ENCODE measurements around the gene FBXO8. TPM values are rescaled to one million over a fixed set of nuclear protein-coding genes. Genes with fewer than 3 reads are reported as not detected.

Gene FBXO8
- total RNA-seq, 4 donors from 2014 or later = 9.7 to 17.9 (median 15.8) TPM

DNA sequence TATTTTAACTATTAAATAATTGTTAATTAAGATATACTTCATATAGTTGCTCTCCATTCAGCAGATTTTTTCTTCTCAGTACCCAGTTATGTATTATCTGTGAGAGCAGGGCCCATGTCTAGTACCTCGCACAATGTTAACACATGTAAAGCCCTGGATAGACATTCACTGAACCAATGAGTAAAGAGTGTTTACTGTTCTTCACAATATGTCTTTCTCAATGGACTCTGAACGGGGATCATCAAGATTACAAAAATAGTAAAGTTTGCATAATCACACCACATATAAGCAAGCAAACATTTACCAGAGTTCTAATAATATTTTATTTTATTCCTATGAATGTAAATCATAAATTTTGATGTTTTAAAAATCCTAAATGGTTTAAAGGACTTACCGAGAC, 47.1 kb downstream of the FBXO8 start:
- peaks cover 0 to 25% of the 10 kb centered on the region in 2 donors for H3K36me3 ChIP-seq
- H3K4me3 ChIP-seq = no peak overlapping the region
- intact Hi-C loops (cut with DNase I; ENCODE audit: low total_unique reads) (no loop called here), in situ Hi-C loops (cut with MboI; ENCODE audit: low sequenced_read_pairs in 4 of 4) (no loop called here)
- ATAC-seq (no peak), DNase-seq (no peak)
- no peaks in the 10 kb centered on the region for H3K4me1 ChIP-seq
- TF ChIP-seq, protein P1, sequence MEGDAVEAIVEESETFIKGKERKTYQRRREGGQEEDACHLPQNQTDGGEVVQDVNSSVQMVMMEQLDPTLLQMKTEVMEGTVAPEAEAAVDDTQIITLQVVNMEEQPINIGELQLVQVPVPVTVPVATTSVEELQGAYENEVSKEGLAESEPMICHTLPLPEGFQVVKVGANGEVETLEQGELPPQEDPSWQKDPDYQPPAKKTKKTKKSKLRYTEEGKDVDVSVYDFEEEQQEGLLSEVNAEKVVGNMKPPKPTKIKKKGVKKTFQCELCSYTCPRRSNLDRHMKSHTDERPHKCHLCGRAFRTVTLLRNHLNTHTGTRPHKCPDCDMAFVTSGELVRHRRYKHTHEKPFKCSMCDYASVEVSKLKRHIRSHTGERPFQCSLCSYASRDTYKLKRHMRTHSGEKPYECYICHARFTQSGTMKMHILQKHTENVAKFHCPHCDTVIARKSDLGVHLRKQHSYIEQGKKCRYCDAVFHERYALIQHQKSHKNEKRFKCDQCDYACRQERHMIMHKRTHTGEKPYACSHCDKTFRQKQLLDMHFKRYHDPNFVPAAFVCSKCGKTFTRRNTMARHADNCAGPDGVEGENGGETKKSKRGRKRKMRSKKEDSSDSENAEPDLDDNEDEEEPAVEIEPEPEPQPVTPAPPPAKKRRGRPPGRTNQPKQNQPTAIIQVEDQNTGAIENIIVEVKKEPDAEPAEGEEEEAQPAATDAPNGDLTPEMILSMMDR (IDR thresholded peaks at IDR 0.05 in 4 of 5, conservative IDR thresholded peaks at IDR 0.05 in 1 of 5) = no peak
- no peak for TF ChIP-seq POLR2A (IDR thresholded peaks at IDR 0.05)
- no peaks in the 10 kb centered on the region for H3K9me3 ChIP-seq
- H3K27me3 ChIP-seq = no peaks in the 10 kb centered on the region
- H3K27ac ChIP-seq = no peak overlapping the region

DNA sequence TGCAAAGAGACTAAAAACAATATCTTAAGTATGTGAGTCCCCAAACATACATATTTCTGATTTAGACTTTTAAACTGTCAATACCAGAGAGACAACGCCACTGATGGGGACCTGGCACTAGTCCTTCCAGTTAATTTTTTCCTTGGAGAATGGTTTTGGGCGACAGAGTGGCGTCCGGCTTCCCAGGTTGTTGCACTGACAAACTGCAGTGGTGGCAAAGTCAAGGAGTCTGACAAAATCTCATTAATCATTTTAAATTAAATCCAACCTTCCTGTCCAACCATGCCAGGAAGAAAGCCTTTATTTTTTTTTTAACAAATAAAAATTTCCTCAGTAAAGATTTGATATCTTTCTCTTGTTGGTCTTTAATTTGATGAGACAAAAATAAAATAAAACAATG, 52.8 kb downstream of the FBXO8 start:
- H3K9me3 ChIP-seq = no peaks in the 10 kb centered on the region
- ATAC-seq (no peak), DNase-seq (no peak)
- H3K27ac ChIP-seq = no peak overlapping the region
- H3K36me3 ChIP-seq = no peaks in the 10 kb centered on the region
- TF ChIP-seq, protein P1 (IDR thresholded peaks at IDR 0.05 in 4 of 5, conservative IDR thresholded peaks at IDR 0.05 in 1 of 5) = no peak
- TF ChIP-seq POLR2A (IDR thresholded peaks at IDR 0.05) = no peak
- no peaks in the 10 kb centered on the region for H3K27me3 ChIP-seq
- in situ Hi-C loops (cut with MboI; ENCODE audit: low sequenced_read_pairs in 4 of 4) = no loop called here
- intact Hi-C loops (cut with DNase I; ENCODE audit: low total_unique reads) = no loop called here
- H3K4me1 ChIP-seq = no peaks in the 10 kb centered on the region
- H3K4me3 ChIP-seq = no peak overlapping the region

DNA sequence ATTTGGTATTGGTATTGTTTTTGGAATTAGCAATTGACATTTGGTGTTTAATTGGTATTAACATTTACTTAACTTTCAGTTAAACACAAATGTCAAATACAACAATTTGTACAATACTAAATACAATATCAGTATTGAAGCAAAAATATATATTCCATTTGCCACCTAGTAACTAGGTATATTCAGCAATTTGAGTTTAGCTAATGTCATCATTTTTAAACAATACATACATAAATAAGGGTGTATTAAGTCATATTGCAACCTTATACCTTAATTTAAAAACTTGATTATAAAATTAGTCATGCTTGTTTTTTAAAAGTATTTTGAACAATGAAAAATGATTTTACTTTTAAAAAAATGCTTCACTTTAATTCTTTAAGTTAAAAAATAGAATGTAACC, 53.3 kb downstream of the FBXO8 start:
- Histone ChIP-seq H3K4me1 (no peaks in the 10 kb centered on the region), H3K27me3 (no peaks in the 10 kb centered on the region), H3K4me3 (no peak overlapping the region), H3K27ac (no peak overlapping the region), H3K9me3 (no peaks in the 10 kb centered on the region), H3K36me3 (no peaks in the 10 kb centered on the region)
- in situ Hi-C loops (cut with MboI; ENCODE audit: low sequenced_read_pairs in 4 of 4) = no loop called here
- no peak for ATAC-seq
- TF ChIP-seq, protein P1 (IDR thresholded peaks at IDR 0.05 in 4 of 5, conservative IDR thresholded peaks at IDR 0.05 in 1 of 5) = no peak
- no peak for TF ChIP-seq POLR2A (IDR thresholded peaks at IDR 0.05)
- intact Hi-C loops (cut with DNase I; ENCODE audit: low total_unique reads) = no loop called here
- no peak for DNase-seq

DNA sequence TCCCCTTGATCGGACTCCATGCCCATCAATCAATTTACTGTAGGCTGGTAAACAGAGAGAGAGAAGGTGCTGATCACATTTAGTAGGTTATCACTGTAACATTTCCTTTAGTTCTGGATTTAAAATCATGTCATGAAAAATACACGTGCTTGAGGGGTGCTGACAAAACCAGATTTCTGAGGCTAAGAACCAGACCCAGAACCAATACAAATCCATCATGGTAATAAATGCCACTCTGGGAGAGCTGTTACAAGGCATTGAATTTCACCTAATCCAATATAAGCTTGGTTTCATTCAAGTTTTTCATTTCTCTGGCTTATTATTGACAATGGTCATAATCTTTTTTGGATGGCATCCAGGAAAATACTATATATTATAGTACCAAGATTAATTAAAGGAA, 54.5 kb downstream of the FBXO8 start:
- Histone ChIP-seq H3K27me3 (no peaks in the 10 kb centered on the region), H3K27ac (no peak overlapping the region), H3K4me1 (no peaks in the 10 kb centered on the region), H3K4me3 (no peak overlapping the region), H3K9me3 (no peaks in the 10 kb centered on the region), H3K36me3 (no peaks in the 10 kb centered on the region)
- no peak for DNase-seq
- no peak for ATAC-seq
- in situ Hi-C loops (cut with MboI; ENCODE audit: low sequenced_read_pairs in 4 of 4) = loop anchor here in 1 of 4 donors (10.0 kb wide), 1 partner anchor 86 kb away; no protein-coding TSS in a partner anchor
- intact Hi-C loops (cut with DNase I; ENCODE audit: low total_unique reads) = no loop called here
- TF ChIP-seq, protein P1 (IDR thresholded peaks at IDR 0.05 in 4 of 5, conservative IDR thresholded peaks at IDR 0.05 in 1 of 5) = no peak
- no peak for TF ChIP-seq POLR2A (IDR thresholded peaks at IDR 0.05)

Data from gastrocnemius medialis (tissue), 4 donors.